ENCODE measurements around the gene UBE2E2. TPM values are rescaled to one million over a fixed set of nuclear protein-coding genes. Genes with fewer than 3 reads are reported as not detected.

Gene UBE2E2
- total and polyA plus RNA-seq, 2 of the 13 experiments (the other 11 are each of a cell fraction or from before 2014, with no cell fraction given) = 0.77 to 1.5 TPM

DNA sequence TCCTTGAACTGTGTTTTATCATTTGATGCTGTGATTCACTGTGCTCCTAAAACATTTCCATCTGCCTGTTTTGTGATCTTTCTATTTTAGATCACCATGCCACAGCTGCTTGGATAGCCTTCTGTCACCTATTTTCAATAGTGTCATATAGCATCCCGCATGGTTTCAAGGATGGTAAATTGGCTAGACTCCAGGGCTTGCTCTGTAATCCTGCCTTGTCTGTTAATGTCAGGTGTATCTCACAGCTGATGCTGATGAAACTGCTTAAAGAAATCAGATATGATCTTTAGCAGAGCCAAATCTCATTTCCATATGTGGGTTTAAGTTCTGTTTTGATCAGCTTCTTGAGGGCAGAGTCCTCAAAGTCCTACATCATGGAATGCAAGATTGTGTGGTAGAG, 182.2 kb downstream of the UBE2E2 start:
- POLR2A ChIA-PET = no interaction called here
- H3K4me3 ChIP-seq (replicated peaks in 1 of 3; ENCODE audit: insufficient read depth in 1 of 3, low read depth in 2 of 3, low read length in 3 of 3) = no peak overlapping the region
- H4K20me1 ChIP-seq (ENCODE audit: insufficient read depth, low read length) = no peaks in the 10 kb centered on the region
- TF ChIP-seq GTF3A (CRISPR knock-in tag; conservative IDR thresholded peaks at IDR 0.05) = no peak
- no peak for TF ChIP-seq RARG (CRISPR knock-in tag; IDR thresholded peaks at IDR 0.05; ENCODE audit: low read depth)
- TF ChIP-seq, protein P1, sequence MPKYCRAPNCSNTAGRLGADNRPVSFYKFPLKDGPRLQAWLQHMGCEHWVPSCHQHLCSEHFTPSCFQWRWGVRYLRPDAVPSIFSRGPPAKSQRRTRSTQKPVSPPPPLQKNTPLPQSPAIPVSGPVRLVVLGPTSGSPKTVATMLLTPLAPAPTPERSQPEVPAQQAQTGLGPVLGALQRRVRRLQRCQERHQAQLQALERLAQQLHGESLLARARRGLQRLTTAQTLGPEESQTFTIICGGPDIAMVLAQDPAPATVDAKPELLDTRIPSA (CRISPR knock-in tag; IDR thresholded peaks at IDR 0.05; ENCODE audit: borderline replicate concordance) = no peak
- TF ChIP-seq, protein P2, sequence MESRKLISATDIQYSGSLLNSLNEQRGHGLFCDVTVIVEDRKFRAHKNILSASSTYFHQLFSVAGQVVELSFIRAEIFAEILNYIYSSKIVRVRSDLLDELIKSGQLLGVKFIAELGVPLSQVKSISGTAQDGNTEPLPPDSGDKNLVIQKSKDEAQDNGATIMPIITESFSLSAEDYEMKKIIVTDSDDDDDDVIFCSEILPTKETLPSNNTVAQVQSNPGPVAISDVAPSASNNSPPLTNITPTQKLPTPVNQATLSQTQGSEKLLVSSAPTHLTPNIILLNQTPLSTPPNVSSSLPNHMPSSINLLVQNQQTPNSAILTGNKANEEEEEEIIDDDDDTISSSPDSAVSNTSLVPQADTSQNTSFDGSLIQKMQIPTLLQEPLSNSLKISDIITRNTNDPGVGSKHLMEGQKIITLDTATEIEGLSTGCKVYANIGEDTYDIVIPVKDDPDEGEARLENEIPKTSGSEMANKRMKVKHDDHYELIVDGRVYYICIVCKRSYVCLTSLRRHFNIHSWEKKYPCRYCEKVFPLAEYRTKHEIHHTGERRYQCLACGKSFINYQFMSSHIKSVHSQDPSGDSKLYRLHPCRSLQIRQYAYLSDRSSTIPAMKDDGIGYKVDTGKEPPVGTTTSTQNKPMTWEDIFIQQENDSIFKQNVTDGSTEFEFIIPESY (CRISPR knock-in tag; IDR thresholded peaks at IDR 0.05) = no peak
- TF ChIP-seq, protein P3, sequence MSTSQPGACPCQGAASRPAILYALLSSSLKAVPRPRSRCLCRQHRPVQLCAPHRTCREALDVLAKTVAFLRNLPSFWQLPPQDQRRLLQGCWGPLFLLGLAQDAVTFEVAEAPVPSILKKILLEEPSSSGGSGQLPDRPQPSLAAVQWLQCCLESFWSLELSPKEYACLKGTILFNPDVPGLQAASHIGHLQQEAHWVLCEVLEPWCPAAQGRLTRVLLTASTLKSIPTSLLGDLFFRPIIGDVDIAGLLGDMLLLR (CRISPR knock-in tag; IDR thresholded peaks at IDR 0.05) = no peak
- TF ChIP-seq ATF7 (IDR thresholded peaks at IDR 0.05) = no peak
- no peak for TF ChIP-seq ATF7 (CRISPR knock-in tag; IDR thresholded peaks at IDR 0.05)
- TF ChIP-seq XRCC5 (optimal IDR thresholded peaks at IDR 0.05; ENCODE audit: low read length) = no peak
- TF ChIP-seq GTF2F1 (IDR thresholded peaks at IDR 0.05; ENCODE audit: low read length) = no peak
- TF ChIP-seq ZNF317 (CRISPR knock-in tag; IDR thresholded peaks at IDR 0.05) = no peak
- no peak for TF ChIP-seq WIZ (CRISPR knock-in tag; IDR thresholded peaks at IDR 0.05)
- TF ChIP-seq ZNF337 (CRISPR knock-in tag; IDR thresholded peaks at IDR 0.05; ENCODE audit: borderline replicate concordance, low read depth) = no peak
- CTCF ChIA-PET (ENCODE audit: low intra/inter-chr PET ratio, low total read pairs) = no interaction called here
- no peaks in the 10 kb centered on the region for H3K36me3 ChIP-seq (replicated peaks in 1 of 2; ENCODE audit: control insufficient read depth in 1 of 2, insufficient read depth in 2 of 2, low read length in 2 of 2)
- no TSS peak for BruUV-seq (replicated peaks)
- WGBS (ENCODE audit: low lambda C conversion rate) = 52% methylated on average over 1 of the region's 1 CpG
- H3K4me1 ChIP-seq (ENCODE audit: insufficient read depth, low read length) = no peaks in the 10 kb centered on the region
- no peak overlapping the region for H3K9ac ChIP-seq (ENCODE audit: insufficient read depth, low read depth, low read length)
- FAIRE-seq (no peak), DNase-seq (ENCODE audit: low spot score) (no peak), ATAC-seq (no peak)
- H2AFZ ChIP-seq (ENCODE audit: low read length) = no peak overlapping the region
- intact Hi-C loops (cut with micrococcal nuclease; ENCODE audit: unreplicated experiment) = no loop called here
- no peaks in the 10 kb centered on the region for H3K9me3 ChIP-seq (ENCODE audit: low read length)
- H3K79me2 ChIP-seq (ENCODE audit: insufficient read depth, low read length) = no peaks in the 10 kb centered on the region
- H3K4me2 ChIP-seq (ENCODE audit: low read depth, low read length) = no peak overlapping the region
- in situ Hi-C loops (cut with HindIII; ENCODE audit: extremely low pct_ligation_motif_present, low pct_unique_long_range_greater_than_20kb) = no loop called here
- H3K27ac ChIP-seq (ENCODE audit: extremely low read length, insufficient read depth, low read length) = no peak overlapping the region
- no peaks in the 10 kb centered on the region for H3K27me3 ChIP-seq (ENCODE audit: control insufficient read depth in 1 of 2, insufficient read depth in 2 of 2, low read length in 2 of 2)

Data from HepG2 (cell line).